K562 (cell line): ENCODE data around the gene VSIG4. TPM values are rescaled to one million over a fixed set of nuclear protein-coding genes. Genes with fewer than 3 reads are reported as not detected.

ENCODE experiments used
- ARID3B ChIP-seq: fragments of 250-450 bp; sonication (Bioruptor Pico); IDR thresholded peaks from 2 replicates; pipeline ENCODE4 v1.4.0; 2020; ENCODE audit warnings: borderline replicate concordance
- CHD1 ChIP-seq: fragments of 200-600 bp; sonication (generic); IDR thresholded peaks from one replicate; pipeline ENCODE4 v1.6.1; 2012; ENCODE audit warnings: mild to moderate bottlenecking, moderate library complexity, low read length, inconsistent platforms
- CREM ChIP-seq: IDR thresholded peaks from 2 replicates; pipeline ENCODE4 v1.6.1; 2014; ENCODE audit warnings: antibody characterized with exemption, low read depth
- NBN ChIP-seq: fragments of 450-650 bp; IDR thresholded peaks from 2 replicates; pipeline ENCODE4 v1.6.1; 2016; ENCODE audit warnings: low read depth, mild to moderate bottlenecking
- PTTG1 ChIP-seq: fragments of 450-650 bp; IDR thresholded peaks from 2 replicates; pipeline ENCODE4 v1.6.1; 2016; ENCODE audit warnings: low read depth, mild to moderate bottlenecking, missing genetic modification characterization, missing compliant biosample characterization
- SMAD2 ChIP-seq: fragments of 150-350 bp; IDR thresholded peaks from 2 replicates; pipeline ENCODE4 v1.6.1; 2014; ENCODE audit warnings: low read depth, mild to moderate bottlenecking, low read length
- SNIP1 ChIP-seq: fragments of 450-650 bp; IDR thresholded peaks from 2 replicates; pipeline ENCODE4 v1.7.1; 2017; ENCODE audit warnings: low read depth, mild to moderate bottlenecking
- SRSF7 ChIP-seq: fragments of 200-400 bp; formaldehyde crosslinking; optimal IDR thresholded peaks from 2 replicates; pipeline ENCODE3; 2017; ENCODE audit warnings: mild to moderate bottlenecking, low read depth, low read length
- ZBED1 ChIP-seq: IDR thresholded peaks from 2 replicates; pipeline ENCODE4 v1.6.1; 2014
- ZNF408 ChIP-seq: fragments of 250-450 bp; sonication (Bioruptor Pico); IDR thresholded peaks from 2 replicates; pipeline ENCODE4 v1.4.0; 2020; ENCODE audit warnings: low read depth, mild to moderate bottlenecking, moderate library complexity
- ZNF449 ChIP-seq: fragments of 250-450 bp; sonication (Bioruptor Pico); IDR thresholded peaks from 2 replicates; pipeline ENCODE4 v1.8.0; 2022; ENCODE audit warnings: moderate library complexity, mild to moderate bottlenecking, inconsistent platforms
- ZNF592 ChIP-seq: fragments of 450-650 bp; IDR thresholded peaks from 2 replicates; pipeline ENCODE4 v1.6.1; 2017; ENCODE audit warnings: antibody characterized with exemption, mild to moderate bottlenecking
- ZNF639 ChIP-seq, 2 experiments: fragments of 200-800 bp in 1 of 2; sonication (Bioruptor generic) in 1 of 2; sonication (generic) in 1 of 2; formaldehyde crosslinking in 1 of 2; IDR thresholded peaks in 1 of 2; conservative IDR thresholded peaks in 1 of 2; 2 replicates each; pipeline versions ENCODE4 v1.5.0 to v1.6.1; 2016 to 2020; ENCODE audit warnings: missing compliant biosample characterization in 1 of 2, missing genetic modification characterization in 1 of 2, missing genetic modification reagents in 1 of 2
- ZSCAN32 ChIP-seq: fragments of 450-650 bp; formaldehyde crosslinking; IDR thresholded peaks from 2 replicates; pipeline ENCODE4 v1.4.0; 2020; ENCODE audit warnings: mild to moderate bottlenecking, moderate library complexity
- polyA plus RNA-seq, 8 experiments: library from polyadenylated mRNA; depleted of rRNA in 4 of 8; stranded (reverse) in 5 of 8; unstranded in 3 of 8; fragments of >200 nt; fragmentation: Nextera tagmentation in 2 of 8; fragmentation: Illumina TruSeq in 1 of 8; extraction: Ambion mirVana in 2 of 8; extraction: Trizol in 1 of 8; gene quantifications; 2 replicates each; pipeline versions ENCODE4 v1.2.1 to v1.2.3, GENCODE V29; 2011 to 2014; ENCODE audit warnings: inconsistent platforms in 1 of 8, missing spikeins in 1 of 8
- total RNA-seq, 7 experiments: library from RNA; depleted of rRNA in 6 of 7; stranded (reverse); fragments of >200 nt in 6 of 7; fragmentation: Illumina TruSeq in 2 of 7; extraction: Trizol in 2 of 7; gene quantifications; 2 replicates each; pipeline versions ENCODE4 v1.2.1 to v1.2.3, GENCODE V29; 2011 to 2021; ENCODE audit warnings: low replicate concordance in 1 of 7
- TF ChIP-seq, protein P1 (sequence below): sonication (generic); formaldehyde crosslinking; IDR thresholded peaks from 2 replicates; pipeline ENCODE4 v1.8.0; 2023; ENCODE audit warnings: mild to moderate bottlenecking, missing genetic modification reagents

VSIG4 gene
- total and polyA plus RNA-seq, 9 of the 15 experiments (the other 6 are each of a cell fraction or from before 2014, with no cell fraction given), result 0.22 to 1.6 (median 0.46) TPM; not detected in 1

DNA sequence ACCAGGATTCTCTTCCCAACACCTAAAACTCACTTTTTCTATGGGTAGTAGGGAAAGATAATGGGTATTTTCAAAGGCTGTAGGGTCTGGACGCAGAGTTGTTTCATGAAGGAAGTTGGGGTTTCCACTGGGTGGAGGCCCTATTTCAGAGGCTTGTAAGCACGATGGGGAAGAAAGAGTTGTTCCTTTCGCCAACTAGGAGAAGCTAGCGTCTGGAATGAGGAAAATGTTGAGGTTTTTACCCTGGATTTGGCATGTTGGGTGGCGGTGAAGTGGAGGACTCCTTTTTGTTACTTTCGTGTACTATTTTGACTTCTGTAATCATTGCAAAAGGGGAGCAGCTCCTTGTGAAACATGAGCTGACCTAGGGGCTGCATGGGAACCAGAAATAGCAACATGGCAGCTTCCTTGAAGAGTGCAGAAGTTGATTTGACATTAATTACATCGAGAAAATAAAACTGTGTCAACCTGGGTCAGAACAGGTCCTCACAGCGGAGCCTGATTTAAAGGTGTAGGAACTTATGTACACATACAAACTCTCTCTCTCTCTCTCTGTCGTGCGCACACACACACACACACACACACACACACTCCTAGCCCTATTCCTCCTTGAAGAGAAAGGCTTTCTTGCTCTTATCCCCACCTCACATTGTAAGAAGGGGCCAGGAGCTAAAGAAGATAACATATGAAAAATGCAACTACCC is 19.1 kb downstream of the VSIG4 start (continued):
- TF ChIP-seq ZNF592 (peak; percentile 38; the same call in 1 of the 2 replicates), ZNF408 (CRISPR knock-in tag) (no peak), ARID3B (CRISPR knock-in tag) (no peak), SNIP1 (no peak), SMAD2 (no peak), ZBED1 (no peak), PTTG1 (no peak), SRSF7 (no peak), ZNF639 (CRISPR knock-in tag; conservative IDR thresholded peaks at IDR 0.05 in 1 of 2, IDR thresholded peaks at IDR 0.05 in 1 of 2) (peak in 1 of 2 experiments; percentile 38; a peak in 2 of 4 replicates), ZNF449 (CRISPR knock-in tag) (no peak), CHD1 (no peak), NBN (peak; percentile 34; the same call in 1 of the 2 replicates), CREM (no peak), ZSCAN32 (CRISPR knock-in tag) (no peak)
- TF ChIP-seq, protein P1, sequence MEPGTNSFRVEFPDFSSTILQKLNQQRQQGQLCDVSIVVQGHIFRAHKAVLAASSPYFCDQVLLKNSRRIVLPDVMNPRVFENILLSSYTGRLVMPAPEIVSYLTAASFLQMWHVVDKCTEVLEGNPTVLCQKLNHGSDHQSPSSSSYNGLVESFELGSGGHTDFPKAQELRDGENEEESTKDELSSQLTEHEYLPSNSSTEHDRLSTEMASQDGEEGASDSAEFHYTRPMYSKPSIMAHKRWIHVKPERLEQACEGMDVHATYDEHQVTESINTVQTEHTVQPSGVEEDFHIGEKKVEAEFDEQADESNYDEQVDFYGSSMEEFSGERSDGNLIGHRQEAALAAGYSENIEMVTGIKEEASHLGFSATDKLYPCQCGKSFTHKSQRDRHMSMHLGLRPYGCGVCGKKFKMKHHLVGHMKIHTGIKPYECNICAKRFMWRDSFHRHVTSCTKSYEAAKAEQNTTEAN (CRISPR knock-in tag), result no peak
